Stimulated activated CD8-positive, alpha-beta memory T cell treated with anti-CD3 and anti-CD28 coated beads, Interleukin-15, amount 100 ng/mL, for 1 hour (primary cell): ENCODE results near the gene BBS1.
A peak's percentile ranks its signal among the peaks of the same experiment; 100 is the strongest.

Source experiments
- DNase-seq: peaks from one replicate; pipeline ENCODE4 v3.0.0-alpha.2; 2020; ENCODE audit warnings: low read depth

BBS1 gene

DNA sequence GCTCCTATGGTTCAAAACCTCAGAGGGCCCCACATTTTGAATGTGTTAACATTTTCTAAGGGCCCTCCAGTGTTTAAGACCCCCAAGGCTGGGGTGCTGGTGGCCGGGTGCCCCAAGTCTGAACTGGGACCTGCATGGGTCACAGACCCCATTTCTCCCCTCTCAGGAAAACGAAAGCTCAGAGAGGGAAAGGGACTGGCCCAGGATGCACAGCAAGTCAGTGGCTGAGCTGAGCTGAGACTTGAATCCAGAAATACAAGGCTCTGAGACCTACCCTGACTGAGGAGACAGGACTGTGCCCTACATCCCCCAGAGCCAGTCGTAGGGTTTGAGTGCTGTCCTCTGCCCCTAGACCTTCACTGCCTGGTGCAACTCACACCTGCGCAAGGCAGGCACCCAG is 40.5 kb downstream of the BBS1 start:
- DNase-seq, result no peak

DNA sequence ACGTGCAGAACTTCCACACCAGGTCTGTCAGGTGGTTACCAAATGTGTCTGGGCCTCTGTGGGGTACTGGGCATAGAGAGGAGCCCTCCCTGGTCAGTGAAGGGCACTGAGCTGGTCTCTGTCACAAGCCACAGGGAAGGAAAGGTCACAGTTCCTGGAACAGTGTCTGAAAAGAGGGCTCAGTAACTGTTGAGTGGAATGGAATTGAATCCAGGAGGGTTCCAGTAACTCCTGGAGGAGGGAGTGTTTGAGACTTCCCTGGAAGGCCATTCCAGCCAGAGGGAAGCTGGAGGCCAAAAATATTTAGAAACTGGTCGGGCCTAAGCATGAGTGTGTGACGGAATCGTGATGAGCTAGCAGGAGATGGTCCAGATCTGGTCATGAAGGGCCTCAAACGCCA is 44.2 kb downstream of the BBS1 start:
- DNase-seq, result no peak

DNA sequence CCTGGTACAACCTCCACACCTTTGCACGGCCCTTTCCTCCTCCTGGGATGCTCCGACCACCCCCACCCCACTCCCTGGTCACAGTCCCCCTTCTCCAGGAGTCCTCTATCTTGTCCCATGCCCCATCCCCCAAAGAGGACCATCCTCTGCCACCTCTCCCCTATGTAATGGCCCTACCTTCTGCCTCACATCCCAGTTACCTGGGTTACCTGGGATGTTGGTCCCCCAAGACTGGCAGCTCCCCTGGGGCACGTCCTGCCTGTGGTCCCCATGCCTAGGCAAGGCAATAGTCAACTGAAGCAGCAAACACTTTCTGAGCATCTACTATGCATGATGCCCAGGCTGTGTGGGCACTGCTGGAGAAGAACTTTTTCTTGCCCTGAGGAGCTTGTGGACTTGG is 45.0 kb downstream of the BBS1 start:
- no peak for DNase-seq

DNA sequence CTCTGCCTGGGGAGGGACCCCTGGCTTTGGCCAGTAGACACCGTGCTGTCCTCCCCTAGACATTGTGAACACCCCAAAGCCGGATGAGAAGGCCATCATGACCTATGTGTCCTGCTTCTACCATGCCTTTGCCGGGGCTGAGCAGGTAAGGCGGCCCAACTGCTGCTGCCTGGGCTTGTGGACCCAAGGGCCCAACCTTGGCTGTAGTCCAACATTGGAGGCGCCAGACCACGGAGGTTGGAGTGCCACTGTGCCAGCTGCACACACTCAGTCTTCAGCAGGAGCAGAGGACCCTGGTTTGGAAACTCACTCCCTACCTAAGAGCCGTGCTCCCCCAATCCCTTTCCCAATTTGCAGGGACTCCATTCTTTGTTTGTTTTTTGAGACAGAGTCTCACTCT is 45.7 kb downstream of the BBS1 start:
- DNase-seq, result no peak

DNA sequence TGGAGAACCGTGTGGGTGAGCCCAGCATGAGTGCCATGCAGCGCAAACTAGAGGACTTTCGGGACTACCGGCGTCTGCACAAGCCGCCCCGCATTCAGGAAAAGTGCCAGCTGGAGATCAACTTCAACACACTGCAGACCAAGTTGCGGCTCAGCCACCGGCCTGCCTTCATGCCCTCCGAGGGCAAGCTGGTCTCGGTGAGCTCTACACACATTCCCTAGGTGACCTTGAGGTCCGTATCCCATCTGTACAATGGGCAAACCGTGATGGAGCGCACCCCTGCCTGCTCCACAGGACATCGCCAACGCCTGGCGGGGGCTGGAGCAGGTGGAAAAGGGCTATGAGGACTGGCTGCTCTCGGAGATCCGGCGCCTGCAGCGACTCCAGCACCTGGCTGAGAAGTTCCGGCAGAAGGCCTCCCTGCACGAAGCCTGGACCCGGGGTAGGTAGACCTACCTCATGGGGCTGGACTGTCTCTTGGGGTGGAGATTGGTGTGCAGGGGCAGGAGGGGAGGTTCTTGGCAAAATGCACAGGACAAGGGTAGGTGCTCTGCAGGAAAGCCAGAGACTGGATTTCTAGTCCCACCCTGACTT is 47.4 kb downstream of the BBS1 start:
- DNase-seq, result no peak

DNA sequence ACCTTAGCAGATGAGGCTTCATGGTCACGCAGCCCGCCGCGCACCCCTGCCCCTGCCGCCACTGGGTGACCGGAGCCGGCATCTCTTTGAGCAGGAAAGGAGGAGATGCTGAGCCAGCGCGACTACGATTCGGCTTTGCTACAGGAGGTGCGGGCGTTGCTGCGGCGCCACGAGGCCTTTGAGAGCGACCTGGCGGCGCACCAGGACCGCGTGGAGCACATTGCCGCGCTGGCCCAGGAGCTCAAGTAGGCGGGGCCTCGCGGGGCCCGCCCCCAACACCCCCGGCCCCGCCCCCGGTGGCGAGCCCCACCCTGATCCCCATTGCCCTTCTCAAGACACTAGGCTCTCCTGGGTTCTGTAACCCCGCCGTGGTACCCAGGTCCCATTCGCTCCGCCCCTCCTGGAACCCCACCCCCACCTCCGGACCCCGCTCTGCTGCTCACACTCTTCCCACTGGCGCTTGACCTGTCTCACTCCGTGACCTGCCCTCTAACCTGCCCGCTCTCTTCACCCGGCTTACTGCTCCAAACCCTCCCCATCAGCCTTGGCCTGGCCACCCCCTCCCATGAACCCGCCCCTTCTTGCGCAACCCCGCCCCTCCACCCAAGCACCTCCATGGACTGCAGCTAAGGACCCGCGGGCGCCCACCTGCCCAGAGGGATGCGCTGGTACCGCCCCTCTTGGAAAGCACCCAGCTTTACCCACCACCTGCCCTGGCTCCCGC is 48.9 kb downstream of the BBS1 start:
- no peak for DNase-seq

DNA sequence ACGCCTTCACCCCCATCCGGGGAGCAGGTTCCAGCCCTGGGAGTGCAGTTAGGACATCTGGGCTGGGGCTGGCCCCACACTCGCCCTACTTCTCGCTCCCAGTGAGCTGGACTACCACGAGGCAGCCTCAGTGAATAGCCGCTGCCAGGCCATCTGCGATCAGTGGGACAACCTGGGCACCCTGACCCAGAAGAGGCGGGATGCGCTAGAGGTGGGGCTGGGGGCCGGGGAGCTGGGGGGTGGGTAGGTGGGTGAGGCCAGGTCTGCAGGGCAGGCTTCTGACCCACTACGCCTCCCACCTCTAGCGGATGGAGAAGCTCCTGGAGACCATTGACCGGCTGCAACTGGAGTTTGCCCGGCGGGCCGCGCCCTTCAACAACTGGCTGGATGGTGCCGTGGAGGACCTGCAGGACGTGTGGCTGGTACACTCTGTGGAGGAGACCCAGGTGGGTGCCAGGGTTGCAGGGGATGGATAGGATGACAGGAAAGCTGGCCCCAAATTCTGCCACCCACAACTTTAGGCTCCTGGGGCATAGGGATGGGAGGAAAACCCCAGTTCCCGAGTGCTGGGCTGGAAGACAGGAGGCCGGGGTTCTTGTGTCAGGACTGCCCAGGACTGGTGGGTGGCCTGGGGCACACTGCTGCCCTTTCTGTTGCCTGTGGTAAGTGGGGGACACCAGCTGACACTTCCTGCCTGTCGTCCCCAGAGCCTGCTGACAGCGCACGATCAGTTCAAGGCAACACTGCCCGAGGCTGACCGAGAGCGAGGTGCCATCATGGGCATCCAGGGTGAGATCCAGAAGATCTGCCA is 49.6 kb downstream of the BBS1 start:
- DNase-seq, result no peak

DNA sequence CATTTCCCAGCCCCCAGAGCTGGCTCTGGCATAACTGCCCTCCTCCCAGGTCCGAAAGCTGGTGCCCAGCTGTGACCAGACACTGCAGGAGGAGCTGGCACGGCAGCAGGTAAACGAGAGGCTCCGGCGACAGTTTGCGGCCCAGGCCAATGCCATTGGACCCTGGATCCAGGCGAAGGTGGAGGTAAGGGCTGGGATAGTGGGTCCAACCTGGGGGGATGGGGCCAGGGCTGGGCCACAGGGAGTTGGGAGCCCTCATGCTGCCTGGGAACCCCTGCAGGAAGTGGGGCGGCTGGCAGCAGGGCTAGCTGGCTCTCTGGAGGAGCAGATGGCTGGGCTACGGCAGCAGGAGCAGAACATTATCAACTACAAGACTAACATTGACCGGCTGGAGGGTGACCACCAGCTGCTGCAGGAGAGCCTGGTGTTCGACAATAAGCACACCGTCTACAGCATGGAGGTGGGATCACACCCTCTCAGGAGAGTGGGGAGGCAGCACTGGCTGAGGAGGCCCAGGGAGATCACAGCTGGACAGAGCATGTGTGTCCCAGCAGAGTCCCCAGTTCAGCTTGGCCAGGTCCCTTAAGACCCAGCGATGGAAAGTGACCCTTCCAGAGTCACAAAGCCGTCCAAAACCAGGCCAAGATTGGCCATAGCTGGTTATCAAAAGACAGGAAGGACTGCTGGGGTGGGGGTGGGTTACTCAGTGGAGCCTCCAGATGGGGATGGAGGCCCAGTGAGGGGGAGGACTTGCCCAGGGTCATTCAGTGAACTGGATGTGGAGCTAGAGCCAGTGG is 50.9 kb downstream of the BBS1 start:
- DNase-seq, result no peak

DNA sequence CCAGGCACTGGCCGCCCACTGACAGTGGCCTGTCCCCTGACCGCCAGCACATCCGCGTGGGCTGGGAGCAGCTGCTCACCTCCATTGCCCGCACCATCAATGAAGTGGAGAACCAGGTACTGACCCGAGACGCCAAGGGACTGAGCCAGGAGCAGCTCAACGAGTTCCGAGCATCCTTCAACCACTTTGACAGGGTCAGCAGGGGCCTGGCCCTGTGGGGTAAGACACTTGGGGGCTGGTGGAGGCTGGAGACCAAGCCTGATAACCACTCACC is 51.5 kb downstream of the BBS1 start:
- DNase-seq, result no peak

DNA sequence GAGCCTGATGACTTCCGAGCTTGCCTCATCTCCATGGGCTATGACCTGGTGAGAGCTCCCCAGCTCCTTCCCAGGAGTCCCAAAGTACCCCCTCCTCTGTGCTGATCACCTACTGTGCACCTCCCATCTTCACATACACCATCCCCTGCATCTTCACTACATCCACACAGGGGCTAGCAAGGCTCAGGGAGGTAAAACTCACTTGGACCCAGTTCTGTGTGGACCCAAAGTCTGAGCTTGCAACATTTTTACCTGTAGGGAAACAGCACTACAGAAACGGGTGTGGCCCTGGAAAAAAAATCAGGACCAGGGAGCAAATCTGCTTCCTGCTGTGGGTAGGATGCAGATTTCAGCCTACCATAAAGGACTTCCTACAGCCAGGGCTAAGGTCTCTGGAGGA is 51.8 kb downstream of the BBS1 start:
- DNase-seq, result no peak

DNA sequence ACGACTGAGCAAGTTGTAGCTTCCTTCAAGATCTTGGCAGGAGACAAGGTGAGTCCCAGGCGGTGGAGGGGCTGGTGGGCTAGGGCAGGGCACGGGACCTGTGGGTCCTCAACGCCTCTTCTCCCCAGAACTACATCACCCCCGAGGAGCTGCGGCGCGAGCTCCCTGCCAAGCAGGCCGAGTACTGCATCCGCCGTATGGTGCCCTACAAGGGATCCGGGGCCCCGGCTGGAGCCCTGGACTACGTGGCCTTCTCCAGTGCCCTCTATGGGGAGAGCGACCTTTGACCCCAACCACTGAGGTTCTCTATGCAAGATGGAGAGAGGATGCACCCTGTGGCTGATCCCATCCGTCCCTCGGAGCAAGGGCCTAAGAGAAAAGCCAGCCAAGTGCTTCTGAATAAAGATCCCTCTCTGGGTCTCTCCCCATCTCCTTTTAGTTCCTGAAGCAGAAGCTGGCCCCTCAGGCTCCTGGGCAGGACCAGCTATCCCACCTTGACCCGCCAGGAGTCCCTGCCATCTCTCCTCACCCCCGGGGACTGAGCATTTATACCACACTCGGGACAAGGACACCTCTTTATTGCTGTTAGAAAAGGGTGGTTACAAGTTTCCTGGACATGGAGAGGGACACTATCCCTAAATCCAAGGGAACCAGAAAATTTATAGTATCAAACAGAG is 52.6 kb downstream of the BBS1 start:
- DNase-seq, result no peak

DNA sequence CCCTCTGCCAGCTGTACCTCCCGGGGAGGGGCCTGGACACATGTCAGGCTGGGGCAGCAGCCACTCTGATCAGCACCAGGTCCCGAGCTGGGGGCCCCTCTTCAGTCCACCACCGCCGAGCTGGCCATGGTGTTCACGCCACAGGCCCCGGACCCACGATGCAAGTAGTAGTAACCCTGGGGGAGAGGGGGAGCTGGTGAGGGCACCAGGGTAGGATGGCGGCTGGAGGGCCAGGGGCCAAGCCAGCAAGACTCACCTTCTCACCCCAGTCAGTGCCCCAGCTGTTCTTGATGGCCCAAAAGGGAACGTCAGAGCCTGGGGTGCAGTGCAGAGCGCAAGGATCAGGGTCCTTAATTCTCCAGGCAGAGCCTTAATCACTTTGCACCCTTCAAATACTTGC is 53.4 kb downstream of the BBS1 start:
- DNase-seq, result no peak

DNA sequence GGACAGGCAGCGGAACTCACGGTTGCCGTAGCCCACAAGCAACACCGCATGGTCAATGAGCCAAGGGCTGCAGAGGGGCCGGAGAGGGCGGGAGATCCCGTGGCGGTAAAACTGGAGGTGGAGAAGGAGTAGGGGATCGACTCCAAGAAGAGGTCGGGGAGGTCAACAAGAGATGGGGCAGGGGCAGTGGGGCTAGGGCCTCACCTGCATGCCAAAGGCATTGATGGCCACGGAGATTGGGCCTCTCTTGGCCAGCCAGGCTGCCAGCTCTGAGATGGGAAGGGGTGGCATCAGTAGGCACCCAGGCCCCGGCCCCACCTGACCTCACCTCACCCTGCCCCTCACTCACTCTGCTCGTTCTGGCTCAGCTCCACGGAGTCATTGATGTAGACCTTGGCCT is 54.1 kb downstream of the BBS1 start:
- no peak for DNase-seq

DNA sequence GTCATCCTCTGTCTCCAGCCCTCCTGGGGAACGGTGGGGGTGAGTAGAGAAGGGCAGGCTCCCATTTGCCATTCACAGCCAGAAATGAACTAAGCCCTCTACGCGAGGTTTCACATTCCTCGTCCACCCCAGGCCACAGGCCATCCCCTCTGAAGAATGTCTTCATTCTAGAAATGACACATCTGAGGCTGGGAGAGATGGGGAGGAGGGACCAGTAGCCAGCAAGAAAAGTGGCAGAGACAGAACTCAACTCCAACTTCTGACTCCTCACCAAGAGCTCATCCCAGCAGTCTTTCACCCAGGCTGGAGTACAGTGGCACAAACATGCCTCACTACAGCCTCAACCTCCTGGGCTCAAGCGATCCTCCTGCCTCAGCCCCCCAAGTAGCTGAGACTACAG is 54.5 kb downstream of the BBS1 start:
- DNase-seq, result no peak

DNA sequence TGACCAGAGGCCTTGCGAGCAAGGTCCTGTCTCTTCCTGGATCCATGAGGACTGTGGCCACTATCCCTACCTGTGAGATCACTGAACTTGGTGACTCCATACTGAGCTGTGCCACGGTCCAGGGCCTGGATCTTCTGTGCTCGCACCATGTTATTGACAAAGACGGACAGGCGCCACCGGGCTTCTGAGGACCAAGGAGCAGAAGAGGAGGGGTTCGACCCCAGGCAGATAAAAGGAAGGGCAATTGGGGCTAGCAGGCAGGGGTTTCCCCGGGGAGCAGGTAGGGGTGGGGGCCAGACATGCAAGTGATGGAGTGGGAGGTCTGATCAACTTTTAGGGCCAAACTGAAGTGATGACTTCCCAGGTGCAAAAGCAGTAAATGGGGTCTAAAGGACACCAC is 55.8 kb downstream of the BBS1 start:
- no peak for DNase-seq

DNA sequence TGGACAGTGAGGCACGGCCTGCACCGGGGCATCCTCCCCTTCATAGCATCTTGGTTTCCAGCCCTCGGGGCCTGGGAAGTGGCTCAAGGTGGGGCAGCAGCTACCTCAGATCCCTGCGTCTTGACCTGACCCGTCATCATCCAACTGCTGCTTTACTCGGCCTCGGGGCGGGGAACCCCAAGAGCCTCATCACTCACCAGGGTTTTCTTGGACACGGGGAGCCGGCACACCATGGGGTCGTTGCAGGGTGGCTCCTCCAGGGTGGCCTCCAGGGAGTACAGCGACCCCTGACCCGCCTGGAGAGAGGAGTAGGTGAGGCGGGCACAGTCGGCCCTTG is 57.3 kb downstream of the BBS1 start:
- no peak for DNase-seq

DNA sequence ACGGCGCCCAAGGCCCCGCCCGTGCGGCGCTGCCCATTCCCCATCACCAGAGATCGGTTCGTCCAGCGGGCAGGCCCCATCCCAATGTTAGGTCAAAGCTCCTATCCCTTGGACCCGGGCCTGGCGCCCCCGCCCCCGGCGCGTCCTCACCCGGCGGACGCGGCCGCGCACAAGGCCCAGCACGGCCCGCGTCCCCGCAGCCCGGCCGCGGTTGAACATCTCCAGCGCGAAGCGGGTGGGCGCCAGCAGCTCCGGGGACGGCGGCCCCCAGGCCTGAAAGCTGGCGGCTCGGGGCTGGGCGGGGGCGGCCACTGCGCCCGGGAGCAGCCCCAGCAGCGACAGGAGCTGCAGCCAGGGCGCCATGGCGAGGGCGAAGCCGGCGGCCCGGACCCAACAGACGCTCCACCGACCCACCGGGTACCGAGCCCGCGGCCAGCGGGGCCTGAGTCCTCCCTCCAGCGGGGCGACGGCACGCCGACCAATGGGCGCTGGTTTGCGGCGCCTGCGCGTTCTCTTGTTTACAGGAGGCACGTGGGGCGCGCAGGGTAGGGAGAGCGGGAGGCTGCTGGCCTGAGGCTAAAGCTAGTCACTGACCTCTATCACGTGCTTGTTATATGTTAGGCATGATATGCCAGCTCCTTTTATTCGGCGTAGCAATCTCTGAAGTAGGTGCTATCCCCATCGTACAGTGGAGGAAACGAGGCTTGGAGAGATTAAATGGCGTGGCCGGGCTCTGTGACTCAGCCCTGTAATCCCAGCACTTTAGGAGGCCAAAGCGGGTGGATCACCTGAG is 57.9 kb downstream of the BBS1 start, which contains the start of gene CTSF:
TSS of gene CTSF (minus strand) at position 483 of the 793 bp plus-strand sequence. CDS start at position 363, 120 bp downstream.
- DNase-seq, result peak; percentile 40

DNA sequence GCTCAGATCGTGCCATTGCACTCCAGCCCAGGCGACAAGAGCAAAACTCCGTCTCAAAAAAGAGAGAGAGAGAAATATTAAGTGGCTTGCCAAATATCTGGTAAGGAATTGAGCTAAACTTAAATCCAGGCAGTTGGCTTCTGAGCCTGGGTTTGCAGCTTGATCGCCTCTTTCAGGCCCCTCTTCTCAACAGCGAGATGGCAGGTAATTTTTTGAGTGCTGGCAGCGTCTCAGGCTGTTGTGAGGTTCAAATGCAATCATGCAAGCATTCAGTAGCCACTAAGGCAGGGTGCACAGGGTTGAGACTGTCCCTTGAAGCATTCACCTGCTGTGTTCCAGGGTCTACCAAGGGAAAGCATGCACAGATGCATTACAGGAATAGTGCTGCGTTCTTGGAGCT is 58.6 kb downstream of the BBS1 start:
- no peak for DNase-seq

DNA sequence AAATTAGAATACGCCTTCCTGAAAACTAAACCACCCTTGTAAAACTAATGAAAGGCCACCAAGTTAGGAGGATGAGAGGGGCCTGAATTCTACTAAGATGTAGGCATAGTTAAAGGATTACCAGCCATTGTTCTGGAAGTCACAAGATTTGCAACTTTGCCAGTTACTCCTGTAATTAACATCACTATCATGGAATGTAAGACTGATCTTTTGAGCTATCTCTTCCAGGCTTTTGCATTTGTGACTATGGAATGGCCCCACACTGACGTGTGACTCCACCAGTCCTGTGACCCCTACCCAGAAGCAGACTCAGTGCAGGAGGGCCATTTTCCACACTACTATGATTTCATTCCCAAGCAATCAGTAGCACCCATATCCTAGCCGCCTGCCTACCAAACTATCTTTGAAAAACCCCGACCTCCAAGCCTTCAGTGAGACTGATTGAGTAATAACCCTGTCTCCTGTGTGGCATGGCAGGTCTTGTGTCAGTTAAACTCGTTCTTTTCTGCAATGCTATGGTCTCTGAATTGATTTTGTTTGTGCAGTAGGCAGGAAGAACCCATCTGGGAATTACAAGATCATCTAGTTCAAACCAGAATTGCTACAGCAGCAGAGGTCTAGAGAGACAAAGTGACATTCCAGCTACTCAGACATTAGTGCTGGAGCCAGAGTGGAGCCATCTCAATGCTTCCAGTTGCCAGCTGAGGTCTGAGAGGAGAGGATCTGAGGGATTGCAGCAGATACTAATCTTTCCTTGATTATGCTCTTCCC is 59.8 kb downstream of the BBS1 start:
- no peak for DNase-seq

DNA sequence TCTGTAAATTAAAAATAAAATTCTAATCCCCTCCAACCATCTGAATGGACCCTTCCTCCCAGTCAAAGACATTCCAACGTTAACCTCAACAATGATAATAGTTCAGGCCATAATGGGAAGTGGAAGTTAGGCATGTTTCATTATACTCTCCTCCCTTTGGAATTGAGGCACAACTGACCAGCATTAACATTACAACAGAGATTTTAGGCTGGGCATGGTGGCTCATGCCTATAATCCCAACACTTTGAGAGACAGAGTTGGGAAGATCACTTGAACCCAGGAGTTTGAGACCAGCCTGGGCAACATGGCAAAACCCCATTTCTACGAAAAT is 60.4 kb downstream of the BBS1 start:
- DNase-seq, result no peak
